ENCODE results near the gene SRSF12. TPM values are rescaled to one million over a fixed set of nuclear protein-coding genes. Genes with fewer than 3 reads are reported as not detected.

Gene SRSF12
- total and polyA plus RNA-seq, 4 donors: 0.49 to 4.0 (median 0.67) TPM

DNA sequence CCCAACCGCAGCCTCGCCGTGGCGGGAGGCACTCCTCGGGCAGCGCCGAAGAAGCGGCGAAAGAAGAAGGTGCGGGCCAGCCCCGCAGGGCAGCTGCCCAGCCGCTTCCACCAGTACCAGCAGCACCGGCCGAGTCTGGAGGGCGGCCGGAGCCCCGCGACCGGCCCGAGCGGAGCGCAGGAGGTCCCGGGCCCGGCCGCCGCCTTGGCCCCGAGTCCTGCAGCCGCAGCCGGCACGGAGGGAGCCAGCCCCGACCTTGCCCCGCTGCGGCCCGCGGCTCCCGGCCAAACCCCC lies 36.8 kb downstream of the SRSF12 start:
- H3K4me3 ChIP-seq: peak overlapping the region; percentile 87
- TF ChIP-seq, protein P1, sequence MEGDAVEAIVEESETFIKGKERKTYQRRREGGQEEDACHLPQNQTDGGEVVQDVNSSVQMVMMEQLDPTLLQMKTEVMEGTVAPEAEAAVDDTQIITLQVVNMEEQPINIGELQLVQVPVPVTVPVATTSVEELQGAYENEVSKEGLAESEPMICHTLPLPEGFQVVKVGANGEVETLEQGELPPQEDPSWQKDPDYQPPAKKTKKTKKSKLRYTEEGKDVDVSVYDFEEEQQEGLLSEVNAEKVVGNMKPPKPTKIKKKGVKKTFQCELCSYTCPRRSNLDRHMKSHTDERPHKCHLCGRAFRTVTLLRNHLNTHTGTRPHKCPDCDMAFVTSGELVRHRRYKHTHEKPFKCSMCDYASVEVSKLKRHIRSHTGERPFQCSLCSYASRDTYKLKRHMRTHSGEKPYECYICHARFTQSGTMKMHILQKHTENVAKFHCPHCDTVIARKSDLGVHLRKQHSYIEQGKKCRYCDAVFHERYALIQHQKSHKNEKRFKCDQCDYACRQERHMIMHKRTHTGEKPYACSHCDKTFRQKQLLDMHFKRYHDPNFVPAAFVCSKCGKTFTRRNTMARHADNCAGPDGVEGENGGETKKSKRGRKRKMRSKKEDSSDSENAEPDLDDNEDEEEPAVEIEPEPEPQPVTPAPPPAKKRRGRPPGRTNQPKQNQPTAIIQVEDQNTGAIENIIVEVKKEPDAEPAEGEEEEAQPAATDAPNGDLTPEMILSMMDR (IDR thresholded peaks at IDR 0.05; ENCODE audit: control extremely low read depth, extremely low read depth): no peak
- DNase-seq (no peak), ATAC-seq (ENCODE audit: insufficient read depth, low FRiP score) (peak; percentile 4)
- H3K27me3 ChIP-seq (ENCODE audit: control insufficient read depth in 3 of 3, insufficient read depth in 3 of 3, low read length in 2 of 3): no peaks in the 10 kb centered on the region
- peak overlapping the region; percentile 100 for H3K27ac ChIP-seq (ENCODE audit: low read depth in 1 of 2, low read length in 1 of 2)
- H3K4me1 ChIP-seq (ENCODE audit: control insufficient read depth in 5 of 5, insufficient read depth in 5 of 5, low read length in 5 of 5): peaks cover 0 to 28% (median 12%) of the 10 kb centered on the region in 5 donors
- H3K9ac ChIP-seq (ENCODE audit: insufficient read depth in 1 of 2, low read length in 2 of 2): peak overlapping the region; percentile 98 to 99
- H3K9me3 ChIP-seq (ENCODE audit: control insufficient read depth in 4 of 4, insufficient read depth in 3 of 4, low read length in 3 of 4): no peaks in the 10 kb centered on the region
- peaks cover 3 to 35% (median 24%) of the 10 kb centered on the region in 4 donors for H3K36me3 ChIP-seq (ENCODE audit: control insufficient read depth in 4 of 4, insufficient read depth in 4 of 4, low read length in 4 of 4)
- 0 to 1% methylated on average over 16 to 36 of the region's 36 CpGs for WGBS, 2 donors

DNA sequence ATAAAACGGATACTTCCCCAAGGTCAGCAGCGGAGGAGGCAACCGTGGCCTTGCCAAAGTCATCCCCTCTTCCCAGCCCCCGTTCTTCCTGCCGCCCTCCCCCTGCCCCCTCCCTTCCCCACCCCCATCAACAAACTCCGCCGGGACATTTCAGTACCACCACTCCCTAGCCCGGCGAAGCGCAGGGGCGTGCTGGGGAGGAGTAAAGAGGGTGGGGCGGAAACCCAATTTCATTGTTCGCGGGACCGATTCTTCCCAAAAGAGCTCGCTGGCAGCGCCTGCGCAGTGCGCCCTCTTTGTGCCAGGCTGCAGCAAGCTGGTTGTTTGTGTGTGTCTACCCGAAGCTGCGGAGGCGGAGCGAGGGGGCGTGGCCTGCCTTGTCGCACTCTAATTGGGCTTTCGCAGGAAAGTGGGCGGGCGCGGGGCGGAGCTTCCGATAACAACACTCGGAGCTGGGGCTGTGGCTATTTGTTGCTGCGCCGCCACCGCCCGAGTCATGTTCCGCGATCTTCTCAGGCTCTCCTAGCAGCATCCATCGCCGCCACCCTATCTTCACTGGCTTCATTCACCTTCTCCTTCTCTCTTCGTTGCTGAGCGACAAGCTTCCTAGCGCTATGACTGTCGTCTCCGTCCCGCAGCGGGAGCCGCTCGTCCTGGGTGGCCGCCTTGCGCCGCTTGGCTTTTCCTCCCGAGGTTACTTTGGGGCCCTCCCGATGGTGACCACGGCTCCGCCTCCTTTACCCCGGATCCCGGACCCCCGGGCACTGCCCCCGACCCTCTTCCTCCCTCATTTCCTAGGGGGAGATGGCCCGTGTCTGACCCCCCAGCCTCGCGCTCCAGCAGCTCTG lies 37.4 kb downstream of the SRSF12 start, which contains the start of gene PNRC1:
TSS of gene PNRC1 (plus strand) at position 471 of the 848 bp plus-strand sequence. CDS start at position 615, 144 bp downstream.
- DNase-seq (peak; percentile 100), ATAC-seq (ENCODE audit: insufficient read depth, low FRiP score) (peak; percentile 91)
- peaks cover 3 to 32% (median 21%) of the 10 kb centered on the region in 4 donors for H3K36me3 ChIP-seq (ENCODE audit: control insufficient read depth in 4 of 4, insufficient read depth in 4 of 4, low read length in 4 of 4)
- no peaks in the 10 kb centered on the region for H3K27me3 ChIP-seq (ENCODE audit: control insufficient read depth in 3 of 3, insufficient read depth in 3 of 3, low read length in 2 of 3)
- H3K9ac ChIP-seq (ENCODE audit: insufficient read depth in 1 of 2, low read length in 2 of 2): peak within 1 kb of the TSS; percentile 98 to 99
- 1% methylated on average over 63 of the region's 63 CpGs for WGBS, 2 donors
- H3K4me1 ChIP-seq (ENCODE audit: control insufficient read depth in 5 of 5, insufficient read depth in 5 of 5, low read length in 5 of 5): peaks cover 0 to 28% (median 10%) of the 10 kb centered on the region in 5 donors
- H3K27ac ChIP-seq (ENCODE audit: low read depth in 1 of 2, low read length in 1 of 2): peak within 1 kb of the TSS; percentile 100
- TF ChIP-seq, protein P1 (IDR thresholded peaks at IDR 0.05; ENCODE audit: control extremely low read depth, extremely low read depth): no peak
- no peaks in the 10 kb centered on the region for H3K9me3 ChIP-seq (ENCODE audit: control insufficient read depth in 4 of 4, insufficient read depth in 3 of 4, low read length in 3 of 4)
- peak within 1 kb of the TSS; percentile 96 for H3K4me3 ChIP-seq

DNA sequence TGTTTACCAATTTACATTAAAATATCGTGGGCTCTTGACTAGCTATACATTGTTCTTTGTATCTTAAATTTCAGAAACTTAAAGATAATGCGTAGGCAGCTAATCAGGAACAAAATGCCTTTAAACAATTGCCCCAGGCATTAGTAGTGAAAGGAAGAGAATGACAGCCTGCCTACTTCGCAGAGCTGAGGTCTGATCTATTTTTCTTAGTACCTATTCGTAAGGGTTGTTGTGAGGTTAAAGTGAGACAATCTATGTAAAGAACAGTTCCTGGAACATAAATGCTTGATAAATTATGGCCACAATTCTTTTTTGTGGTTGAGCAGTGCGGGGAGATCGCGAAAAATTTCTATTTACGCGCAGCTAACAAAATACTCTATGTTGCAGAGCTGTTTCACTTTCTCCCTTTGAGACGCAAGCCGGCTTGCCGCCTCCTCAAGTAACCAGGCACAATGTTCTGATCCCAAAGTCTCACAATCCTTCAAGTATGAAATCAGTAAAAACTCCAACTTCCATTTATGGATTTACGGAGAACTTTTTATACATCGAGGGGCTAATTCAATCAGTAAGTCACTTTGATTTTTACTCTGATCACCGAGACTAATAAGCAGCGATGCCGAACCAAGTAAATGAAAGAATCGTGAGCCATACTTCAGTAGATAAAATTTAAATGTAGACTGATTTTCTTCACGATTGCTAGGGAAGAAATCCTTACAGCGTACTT lies 38.2 kb downstream of the SRSF12 start:
- H3K4me1 ChIP-seq (ENCODE audit: control insufficient read depth in 5 of 5, insufficient read depth in 5 of 5, low read length in 5 of 5): peaks cover 0 to 24% (median 3%) of the 10 kb centered on the region in 5 donors
- peak overlapping the region; percentile 72 to 87 for H3K9ac ChIP-seq (ENCODE audit: insufficient read depth in 1 of 2, low read length in 2 of 2)
- peaks cover 1 to 24% (median 13%) of the 10 kb centered on the region in 4 donors for H3K36me3 ChIP-seq (ENCODE audit: control insufficient read depth in 4 of 4, insufficient read depth in 4 of 4, low read length in 4 of 4)
- 0 to 1% methylated on average over 20 of the region's 20 CpGs for WGBS, 2 donors
- H3K27me3 ChIP-seq (ENCODE audit: control insufficient read depth in 3 of 3, insufficient read depth in 3 of 3, low read length in 2 of 3): no peaks in the 10 kb centered on the region
- TF ChIP-seq, protein P1 (IDR thresholded peaks at IDR 0.05; ENCODE audit: control extremely low read depth, extremely low read depth): no peak
- ATAC-seq (ENCODE audit: insufficient read depth, low FRiP score): no peak
- peak; percentile 73 to 94 (median 87) for DNase-seq
- peak overlapping the region; percentile 96 to 100 for H3K27ac ChIP-seq (ENCODE audit: low read depth in 1 of 2, low read length in 1 of 2)
- no peaks in the 10 kb centered on the region for H3K9me3 ChIP-seq (ENCODE audit: control insufficient read depth in 4 of 4, insufficient read depth in 3 of 4, low read length in 3 of 4)
- H3K4me3 ChIP-seq: peak overlapping the region; percentile 33

All from lung (tissue), 12 donors.